GM15510 (cell line): Measurements from ENCODE around the gene FGA.
A peak's percentile ranks its signal among the peaks of the same experiment; 100 is the strongest.

Source experiments
- POLR2A ChIP-seq: IDR thresholded peaks from 3 replicates; pipeline ENCODE4 v1.6.1; 2011; ENCODE audit warnings: borderline replicate concordance; ENCODE audit not compliant: insufficient read length; ENCODE audit errors: extremely low read depth

Gene FGA

GRCh38 chr4:154573190-154573870 is 17.2 kb downstream of the FGA start:
- no peak for TF ChIP-seq POLR2A

GRCh38 chr4:154569584-154569983 is 21.0 kb downstream of the FGA start:
- TF ChIP-seq POLR2A = no peak

DNA sequence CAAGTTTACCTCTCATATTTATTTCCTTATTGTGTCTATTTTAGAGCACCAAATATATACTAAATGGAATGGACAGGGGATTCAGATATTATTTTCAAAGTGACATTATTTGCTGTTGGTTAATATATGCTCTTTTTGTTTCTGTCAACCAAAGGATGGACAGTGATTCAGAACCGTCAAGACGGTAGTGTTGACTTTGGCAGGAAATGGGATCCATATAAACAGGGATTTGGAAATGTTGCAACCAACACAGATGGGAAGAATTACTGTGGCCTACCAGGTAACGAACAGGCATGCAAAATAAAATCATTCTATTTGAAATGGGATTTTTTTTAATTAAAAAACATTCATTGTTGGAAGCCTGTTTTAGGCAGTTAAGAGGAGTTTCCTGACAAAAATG is 21.5 kb downstream of the FGA start:
- no peak for TF ChIP-seq POLR2A

- no peak for TF ChIP-seq POLR2A
These were observed 23.8 kb downstream of the FGA start for GRCh38 chr4:154566639-154567204.

DNA sequence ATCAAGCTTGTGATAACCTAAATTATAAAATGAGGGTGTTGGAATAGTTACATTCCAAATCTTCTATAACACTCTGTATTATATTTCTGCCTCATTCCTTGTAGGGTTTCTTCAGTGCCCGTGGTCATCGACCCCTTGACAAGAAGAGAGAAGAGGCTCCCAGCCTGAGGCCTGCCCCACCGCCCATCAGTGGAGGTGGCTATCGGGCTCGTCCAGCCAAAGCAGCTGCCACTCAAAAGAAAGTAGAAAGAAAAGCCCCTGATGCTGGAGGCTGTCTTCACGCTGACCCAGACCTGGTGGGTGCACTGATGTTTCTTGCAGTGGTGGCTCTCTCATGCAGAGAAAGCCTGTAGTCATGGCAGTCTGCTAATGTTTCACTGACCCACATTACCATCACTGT is 24.8 kb downstream of the FGA start:
- no peak for TF ChIP-seq POLR2A

DNA sequence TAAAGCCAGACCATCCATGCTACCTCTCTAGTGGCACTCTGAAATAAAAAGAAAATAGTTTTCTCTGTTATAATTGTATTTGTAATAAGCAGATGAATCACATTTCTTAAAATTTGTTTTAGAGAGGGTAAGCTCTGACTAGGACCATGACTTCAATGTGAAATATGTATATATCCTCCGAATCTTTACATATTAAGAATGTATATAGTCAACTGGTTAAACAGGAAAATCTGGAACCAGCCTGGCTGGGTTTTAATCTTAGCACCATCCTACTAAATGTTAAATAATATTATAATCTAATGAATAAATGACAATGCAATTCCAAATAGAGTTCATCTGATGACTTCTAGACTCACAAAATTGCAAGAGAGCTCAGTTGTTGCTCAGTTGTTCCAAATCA is 26.2 kb downstream of the FGA start:
- no peak for TF ChIP-seq POLR2A

- TF ChIP-seq POLR2A = no peak
These were observed 27.8 kb downstream of the FGA start, which contains the start of gene FGB for GRCh38 chr4:154562697-154563254. TSS of gene FGB (plus strand) at chr4:154563011. CDS start at chr4:154563019, 8 bp downstream.

DNA sequence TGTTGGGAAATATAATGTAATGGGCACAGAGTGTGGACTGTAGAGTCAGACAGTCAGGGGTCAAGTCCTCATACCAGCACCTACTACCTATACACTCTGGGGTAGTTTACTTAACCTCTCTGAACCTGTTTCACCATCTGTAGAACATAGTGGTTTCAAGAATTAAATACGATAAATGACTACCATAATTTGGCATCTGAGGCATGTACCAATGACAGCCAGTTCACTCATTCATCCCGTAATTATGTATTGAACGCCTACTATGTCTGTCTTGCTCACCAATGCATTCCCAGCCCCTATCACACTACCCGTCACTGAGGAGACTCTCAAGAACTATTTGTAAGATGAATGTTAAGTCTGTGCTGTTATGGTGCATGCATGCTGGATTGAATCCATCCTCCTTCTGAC is 29.7 kb downstream of the FGA start:
- no peak for TF ChIP-seq POLR2A

GRCh38 chr4:154560419-154560801 is 30.1 kb downstream of the FGA start:
- TF ChIP-seq POLR2A = no peak

GRCh38 chr4:154559494-154560418 is 30.8 kb downstream of the FGA start:
- TF ChIP-seq POLR2A = no peak

DNA sequence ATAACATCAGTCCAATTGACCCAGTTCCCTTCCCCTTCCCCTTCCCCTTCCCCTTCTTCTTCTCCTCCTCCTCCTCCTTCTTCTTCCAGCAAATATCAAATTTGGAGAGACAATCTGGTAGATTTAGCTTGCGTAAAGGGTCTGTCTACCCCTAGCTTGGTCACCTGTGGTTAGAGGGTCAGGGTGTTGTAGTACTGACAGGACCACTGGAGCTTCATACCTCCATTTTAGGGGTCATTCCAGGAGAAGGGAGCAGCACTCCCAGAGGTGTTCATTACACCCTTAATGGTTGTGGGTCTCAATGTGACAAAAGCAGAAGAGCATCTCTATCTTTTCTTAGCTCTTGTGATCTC is 31.4 kb downstream of the FGA start:
- TF ChIP-seq POLR2A = no peak

GRCh38 chr4:154551872-154552686 is 38.5 kb downstream of the FGA start:
- no peak for TF ChIP-seq POLR2A

- peak; percentile 86 for TF ChIP-seq POLR2A
These were observed 40.4 kb downstream of the FGA start, which contains the start of gene PLRG1 for GRCh38 chr4:154549894-154550790. TSS of gene PLRG1 (minus strand) at chr4:154550400. CDS start at chr4:154550308, 92 bp downstream.

- TF ChIP-seq POLR2A = no peak
These were observed 44.9 kb downstream of the FGA start for GRCh38 chr4:154545689-154546088.

- no peak for TF ChIP-seq POLR2A
These were observed 48.2 kb downstream of the FGA start for GRCh38 chr4:154542271-154542879.
